WTC11 (cell line): Measurements from ENCODE around the gene BEGAIN.

Source experiments
- CTCF ChIP-seq: fragments of 200-600 bp; IDR thresholded peaks from 2 replicates; pipeline ENCODE4 v1.8.0; 2022; ENCODE audit warnings: antibody characterized with exemption
- E2F5 ChIP-seq: sonication (generic); formaldehyde crosslinking; IDR thresholded peaks from 2 replicates; pipeline ENCODE4 v1.8.1; 2022; ENCODE audit warnings: mild to moderate bottlenecking, moderate library complexity, missing genetic modification reagents
- HMGXB4 ChIP-seq: sonication (generic); formaldehyde crosslinking; IDR thresholded peaks from 2 replicates; pipeline ENCODE4 v1.8.1; 2023; ENCODE audit warnings: mild to moderate bottlenecking, moderate library complexity, missing genetic modification reagents
- JUN ChIP-seq: sonication (generic); formaldehyde crosslinking; IDR thresholded peaks from 2 replicates; pipeline ENCODE4 v1.8.0; 2023; ENCODE audit warnings: mild to moderate bottlenecking, missing genetic modification reagents
- MXD4 ChIP-seq: fragments of 250-450 bp; sonication (Bioruptor Pico); IDR thresholded peaks from 2 replicates; pipeline ENCODE4 v1.8.0; 2021; ENCODE audit warnings: mild to moderate bottlenecking, moderate library complexity, borderline replicate concordance
- NFYB ChIP-seq: sonication (generic); formaldehyde crosslinking; conservative IDR thresholded peaks from 2 replicates; pipeline ENCODE4 v1.8.0; 2022; ENCODE audit warnings: low read depth, missing genetic modification reagents
- PRDM15 ChIP-seq: sonication (generic); formaldehyde crosslinking; IDR thresholded peaks from 2 replicates; pipeline ENCODE4 v1.8.0; 2022; ENCODE audit warnings: missing genetic modification reagents
- RELA ChIP-seq: sonication (generic); formaldehyde crosslinking; IDR thresholded peaks from 2 replicates; pipeline ENCODE4 v1.8.1; 2022; ENCODE audit warnings: missing genetic modification reagents, mild to moderate bottlenecking, borderline replicate concordance
- SP1 ChIP-seq: sonication (generic); formaldehyde crosslinking; conservative IDR thresholded peaks from 2 replicates; pipeline ENCODE4 v1.8.1; 2022; ENCODE audit warnings: missing genetic modification reagents
- TF ChIP-seq, protein P1 (sequence below): sonication (generic); formaldehyde crosslinking; IDR thresholded peaks from 2 replicates; pipeline ENCODE4 v1.8.0; 2022; ENCODE audit warnings: mild to moderate bottlenecking, missing genetic modification reagents
- TF ChIP-seq, protein P2 (sequence below): fragments of 250-450 bp; sonication (Bioruptor Pico); IDR thresholded peaks from 2 replicates; pipeline ENCODE4 v1.8.0; 2021; ENCODE audit warnings: mild to moderate bottlenecking
- TF ChIP-seq, protein P3 (sequence below): fragments of 250-450 bp; sonication (Bioruptor Pico); IDR thresholded peaks from 2 replicates; pipeline ENCODE4 v1.9.0; 2021; ENCODE audit warnings: mild to moderate bottlenecking

- TF ChIP-seq SP1 (CRISPR knock-in tag) (no peak), RELA (no peak), PRDM15 (CRISPR knock-in tag) (no peak), E2F5 (no peak), JUN (CRISPR knock-in tag) (no peak), CTCF (no peak), MXD4 (CRISPR knock-in tag) (no peak), NFYB (no peak), HMGXB4 (CRISPR knock-in tag) (no peak)
- TF ChIP-seq, protein P1, sequence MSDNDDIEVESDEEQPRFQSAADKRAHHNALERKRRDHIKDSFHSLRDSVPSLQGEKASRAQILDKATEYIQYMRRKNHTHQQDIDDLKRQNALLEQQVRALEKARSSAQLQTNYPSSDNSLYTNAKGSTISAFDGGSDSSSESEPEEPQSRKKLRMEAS (CRISPR knock-in tag), result no peak
- TF ChIP-seq, protein P2, sequence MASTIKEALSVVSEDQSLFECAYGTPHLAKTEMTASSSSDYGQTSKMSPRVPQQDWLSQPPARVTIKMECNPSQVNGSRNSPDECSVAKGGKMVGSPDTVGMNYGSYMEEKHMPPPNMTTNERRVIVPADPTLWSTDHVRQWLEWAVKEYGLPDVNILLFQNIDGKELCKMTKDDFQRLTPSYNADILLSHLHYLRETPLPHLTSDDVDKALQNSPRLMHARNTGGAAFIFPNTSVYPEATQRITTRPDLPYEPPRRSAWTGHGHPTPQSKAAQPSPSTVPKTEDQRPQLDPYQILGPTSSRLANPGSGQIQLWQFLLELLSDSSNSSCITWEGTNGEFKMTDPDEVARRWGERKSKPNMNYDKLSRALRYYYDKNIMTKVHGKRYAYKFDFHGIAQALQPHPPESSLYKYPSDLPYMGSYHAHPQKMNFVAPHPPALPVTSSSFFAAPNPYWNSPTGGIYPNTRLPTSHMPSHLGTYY (CRISPR knock-in tag), result no peak
- TF ChIP-seq, protein P3, sequence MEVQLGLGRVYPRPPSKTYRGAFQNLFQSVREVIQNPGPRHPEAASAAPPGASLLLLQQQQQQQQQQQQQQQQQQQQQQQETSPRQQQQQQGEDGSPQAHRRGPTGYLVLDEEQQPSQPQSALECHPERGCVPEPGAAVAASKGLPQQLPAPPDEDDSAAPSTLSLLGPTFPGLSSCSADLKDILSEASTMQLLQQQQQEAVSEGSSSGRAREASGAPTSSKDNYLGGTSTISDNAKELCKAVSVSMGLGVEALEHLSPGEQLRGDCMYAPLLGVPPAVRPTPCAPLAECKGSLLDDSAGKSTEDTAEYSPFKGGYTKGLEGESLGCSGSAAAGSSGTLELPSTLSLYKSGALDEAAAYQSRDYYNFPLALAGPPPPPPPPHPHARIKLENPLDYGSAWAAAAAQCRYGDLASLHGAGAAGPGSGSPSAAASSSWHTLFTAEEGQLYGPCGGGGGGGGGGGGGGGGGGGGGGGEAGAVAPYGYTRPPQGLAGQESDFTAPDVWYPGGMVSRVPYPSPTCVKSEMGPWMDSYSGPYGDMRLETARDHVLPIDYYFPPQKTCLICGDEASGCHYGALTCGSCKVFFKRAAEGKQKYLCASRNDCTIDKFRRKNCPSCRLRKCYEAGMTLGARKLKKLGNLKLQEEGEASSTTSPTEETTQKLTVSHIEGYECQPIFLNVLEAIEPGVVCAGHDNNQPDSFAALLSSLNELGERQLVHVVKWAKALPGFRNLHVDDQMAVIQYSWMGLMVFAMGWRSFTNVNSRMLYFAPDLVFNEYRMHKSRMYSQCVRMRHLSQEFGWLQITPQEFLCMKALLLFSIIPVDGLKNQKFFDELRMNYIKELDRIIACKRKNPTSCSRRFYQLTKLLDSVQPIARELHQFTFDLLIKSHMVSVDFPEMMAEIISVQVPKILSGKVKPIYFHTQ (CRISPR knock-in tag), result no peak
Observed at GRCh38 chr14:100553471-100553870, 33.7 kb downstream of the BEGAIN start.
